Peyer's patch (tissue), 4 donors: ENCODE results near the gene ALDH4A1.
"Not testable (repeated sequence)": the region's sequence is repeated elsewhere in the genome, so short reads cannot be mapped to it uniquely, and the experiment has no call there.

Source experiments
- CTCF ChIP-seq, 6 experiments: fragments of 450-650 bp in 4 of 6; fragments of 200-600 bp in 2 of 6; sonication (generic) in 1 of 6; IDR thresholded peaks; one replicate each; pipeline ENCODE4 v1.5.1; 2017 to 2019; ENCODE audit warnings: antibody characterized with exemption in 6 of 6, mild to moderate bottlenecking in 3 of 6, moderate library complexity in 1 of 6
- POLR2A ChIP-seq, 2 donors: fragments of 450-650 bp; IDR thresholded peaks; one replicate each; pipeline ENCODE4 v1.5.1; 2017; ENCODE audit warnings: antibody characterized with exemption in 2 of 2, mild to moderate bottlenecking in 2 of 2, moderate library complexity in 2 of 2

- TF ChIP-seq CTCF, POLR2A (IDR thresholded peaks at IDR 0.05): not testable (repeated sequence)
These were observed 70.0 kb downstream of the ALDH4A1 start for GRCh38 chr1:18832319-18832718.
